Ishikawa (cell line): ENCODE data around the gene KCNC1.

Experiments used
- CEBPB ChIP-seq: IDR thresholded peaks from 2 replicates; pipeline ENCODE4 v1.6.1; 2012
- CREB1 ChIP-seq: IDR thresholded peaks from 2 replicates; pipeline ENCODE4 v1.6.1; 2012; ENCODE audit warnings: low read depth
- EGR1 ChIP-seq: IDR thresholded peaks from 2 replicates; pipeline ENCODE4 v1.6.1; 2012
- EP300 ChIP-seq: IDR thresholded peaks from 2 replicates; pipeline ENCODE4 v1.6.1; 2012; ENCODE audit warnings: borderline replicate concordance
- FOXM1 ChIP-seq: IDR thresholded peaks from 2 replicates; pipeline ENCODE4 v1.6.1; 2012; ENCODE audit warnings: low read depth, borderline replicate concordance
- NFIC ChIP-seq: IDR thresholded peaks from 2 replicates; pipeline ENCODE4 v1.6.1; 2012
- RAD21 ChIP-seq: IDR thresholded peaks from 2 replicates; pipeline ENCODE4 v1.6.1; 2012; ENCODE audit warnings: low read depth
- TAF1 ChIP-seq: IDR thresholded peaks from 2 replicates; pipeline ENCODE4 v1.6.1; 2012; ENCODE audit warnings: low read depth, mild to moderate bottlenecking
- TCF12 ChIP-seq: IDR thresholded peaks from 2 replicates; pipeline ENCODE4 v1.6.1; 2012; ENCODE audit warnings: low read depth
- TEAD4 ChIP-seq: IDR thresholded peaks from 2 replicates; pipeline ENCODE4 v1.6.1; 2012
- YY1 ChIP-seq: IDR thresholded peaks from 2 replicates; pipeline ENCODE4 v1.6.1; 2012; ENCODE audit warnings: low read depth
- ZBTB7A ChIP-seq: IDR thresholded peaks from 2 replicates; pipeline ENCODE4 v1.6.1; 2012; ENCODE audit warnings: low read depth
- TF ChIP-seq, protein P1 (sequence below): IDR thresholded peaks from 2 replicates; pipeline ENCODE4 v1.6.1; 2012; ENCODE audit warnings: low read depth, mild to moderate bottlenecking
- TF ChIP-seq, protein P2 (sequence below): IDR thresholded peaks from 2 replicates; pipeline ENCODE4 v1.6.1; 2012
- TF ChIP-seq, protein P3 (sequence below): IDR thresholded peaks from 2 replicates; pipeline ENCODE4 v1.6.1; 2012

Gene KCNC1

DNA sequence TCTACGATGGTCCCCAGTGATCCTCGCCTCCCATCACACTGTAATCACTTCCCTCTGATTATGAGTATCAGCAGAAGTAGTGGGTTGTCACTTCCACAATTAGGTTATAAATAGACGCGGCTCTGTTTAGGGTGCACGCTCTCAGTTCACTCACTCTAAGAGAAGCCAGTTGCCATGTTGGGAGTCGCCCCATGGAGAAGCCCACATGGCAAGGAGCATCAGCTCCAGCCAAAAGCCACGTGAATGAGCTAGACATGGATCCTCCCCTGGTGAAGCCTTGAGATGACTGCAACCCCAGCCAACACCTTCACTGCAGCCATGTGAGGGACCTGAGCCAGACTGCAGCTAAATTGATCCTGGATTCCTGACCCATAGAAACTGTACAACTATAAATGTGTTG is 41.6 kb upstream of the KCNC1 start:
- TF ChIP-seq TEAD4 (no peak), TCF12 (no peak), EP300 (no peak)

DNA sequence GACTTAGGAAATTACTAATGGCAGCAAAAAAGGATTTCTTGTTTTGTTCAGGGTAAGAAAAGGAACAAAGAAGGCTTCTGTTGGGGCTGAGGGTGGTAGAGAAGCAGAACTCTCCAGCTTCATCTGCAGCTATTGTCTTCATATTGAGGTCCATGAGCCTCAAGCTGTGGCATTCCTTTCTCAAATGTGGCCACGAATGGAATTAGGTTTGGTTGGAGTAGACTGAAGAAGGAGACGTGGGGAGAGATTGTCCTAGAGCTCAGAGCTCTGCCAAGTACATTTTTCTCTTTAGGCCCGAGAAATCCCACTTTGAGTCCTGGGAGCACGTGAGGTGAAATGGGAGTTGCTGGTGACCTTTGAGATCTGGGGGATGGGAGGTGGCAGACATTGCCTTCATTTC is 41.0 kb upstream of the KCNC1 start:
- TF ChIP-seq RAD21 (no peak), TEAD4 (no peak), CEBPB (no peak), ZBTB7A (no peak), NFIC (no peak), TAF1 (no peak), YY1 (no peak), EGR1 (no peak), TCF12 (no peak), CREB1 (no peak), FOXM1 (no peak), EP300 (no peak)
- TF ChIP-seq, protein P1, sequence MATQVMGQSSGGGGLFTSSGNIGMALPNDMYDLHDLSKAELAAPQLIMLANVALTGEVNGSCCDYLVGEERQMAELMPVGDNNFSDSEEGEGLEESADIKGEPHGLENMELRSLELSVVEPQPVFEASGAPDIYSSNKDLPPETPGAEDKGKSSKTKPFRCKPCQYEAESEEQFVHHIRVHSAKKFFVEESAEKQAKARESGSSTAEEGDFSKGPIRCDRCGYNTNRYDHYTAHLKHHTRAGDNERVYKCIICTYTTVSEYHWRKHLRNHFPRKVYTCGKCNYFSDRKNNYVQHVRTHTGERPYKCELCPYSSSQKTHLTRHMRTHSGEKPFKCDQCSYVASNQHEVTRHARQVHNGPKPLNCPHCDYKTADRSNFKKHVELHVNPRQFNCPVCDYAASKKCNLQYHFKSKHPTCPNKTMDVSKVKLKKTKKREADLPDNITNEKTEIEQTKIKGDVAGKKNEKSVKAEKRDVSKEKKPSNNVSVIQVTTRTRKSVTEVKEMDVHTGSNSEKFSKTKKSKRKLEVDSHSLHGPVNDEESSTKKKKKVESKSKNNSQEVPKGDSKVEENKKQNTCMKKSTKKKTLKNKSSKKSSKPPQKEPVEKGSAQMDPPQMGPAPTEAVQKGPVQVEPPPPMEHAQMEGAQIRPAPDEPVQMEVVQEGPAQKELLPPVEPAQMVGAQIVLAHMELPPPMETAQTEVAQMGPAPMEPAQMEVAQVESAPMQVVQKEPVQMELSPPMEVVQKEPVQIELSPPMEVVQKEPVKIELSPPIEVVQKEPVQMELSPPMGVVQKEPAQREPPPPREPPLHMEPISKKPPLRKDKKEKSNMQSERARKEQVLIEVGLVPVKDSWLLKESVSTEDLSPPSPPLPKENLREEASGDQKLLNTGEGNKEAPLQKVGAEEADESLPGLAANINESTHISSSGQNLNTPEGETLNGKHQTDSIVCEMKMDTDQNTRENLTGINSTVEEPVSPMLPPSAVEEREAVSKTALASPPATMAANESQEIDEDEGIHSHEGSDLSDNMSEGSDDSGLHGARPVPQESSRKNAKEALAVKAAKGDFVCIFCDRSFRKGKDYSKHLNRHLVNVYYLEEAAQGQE: no peak
- TF ChIP-seq, protein P2, sequence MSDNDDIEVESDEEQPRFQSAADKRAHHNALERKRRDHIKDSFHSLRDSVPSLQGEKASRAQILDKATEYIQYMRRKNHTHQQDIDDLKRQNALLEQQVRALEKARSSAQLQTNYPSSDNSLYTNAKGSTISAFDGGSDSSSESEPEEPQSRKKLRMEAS: no peak

DNA sequence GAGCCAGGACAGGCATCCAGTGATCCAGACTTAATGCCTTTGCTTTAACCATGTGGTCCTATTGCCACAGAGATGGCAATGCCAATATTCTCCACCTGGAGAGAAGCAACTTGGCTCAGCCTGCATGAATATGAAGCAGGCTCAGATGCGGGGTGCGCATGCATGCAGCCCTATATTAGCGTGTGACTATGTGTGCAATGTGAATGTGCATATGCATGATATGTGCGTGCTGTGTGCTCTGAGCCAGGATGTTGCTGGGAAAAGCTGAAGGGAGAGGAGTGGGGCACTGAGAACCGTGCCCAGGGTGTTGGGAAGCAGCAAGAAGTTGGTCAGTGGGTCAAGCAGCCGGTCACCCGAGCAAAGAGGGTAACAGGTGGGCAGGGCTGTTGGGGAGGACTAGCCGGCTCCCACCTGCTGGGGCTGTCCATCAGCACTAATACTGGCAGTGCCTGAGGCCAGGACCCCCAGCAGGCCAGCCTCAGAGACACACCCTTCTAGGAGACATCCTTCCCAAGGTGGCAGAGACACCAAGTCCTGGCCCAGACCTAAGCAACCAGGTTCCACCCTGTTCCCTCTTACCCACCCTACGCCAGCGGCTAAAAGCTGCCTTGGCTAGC is 40.0 kb upstream of the KCNC1 start:
- TF ChIP-seq TEAD4 (no peak), EP300 (no peak), YY1 (no peak), TAF1 (no peak), ZBTB7A (no peak), EGR1 (no peak), CREB1 (no peak), TCF12 (no peak), NFIC (no peak), CEBPB (no peak), RAD21 (no peak), FOXM1 (no peak)
- TF ChIP-seq, protein P2: no peak
- TF ChIP-seq, protein P1: no peak
- TF ChIP-seq, protein P3, sequence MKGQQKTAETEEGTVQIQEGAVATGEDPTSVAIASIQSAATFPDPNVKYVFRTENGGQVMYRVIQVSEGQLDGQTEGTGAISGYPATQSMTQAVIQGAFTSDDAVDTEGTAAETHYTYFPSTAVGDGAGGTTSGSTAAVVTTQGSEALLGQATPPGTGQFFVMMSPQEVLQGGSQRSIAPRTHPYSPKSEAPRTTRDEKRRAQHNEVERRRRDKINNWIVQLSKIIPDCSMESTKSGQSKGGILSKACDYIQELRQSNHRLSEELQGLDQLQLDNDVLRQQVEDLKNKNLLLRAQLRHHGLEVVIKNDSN: no peak

DNA sequence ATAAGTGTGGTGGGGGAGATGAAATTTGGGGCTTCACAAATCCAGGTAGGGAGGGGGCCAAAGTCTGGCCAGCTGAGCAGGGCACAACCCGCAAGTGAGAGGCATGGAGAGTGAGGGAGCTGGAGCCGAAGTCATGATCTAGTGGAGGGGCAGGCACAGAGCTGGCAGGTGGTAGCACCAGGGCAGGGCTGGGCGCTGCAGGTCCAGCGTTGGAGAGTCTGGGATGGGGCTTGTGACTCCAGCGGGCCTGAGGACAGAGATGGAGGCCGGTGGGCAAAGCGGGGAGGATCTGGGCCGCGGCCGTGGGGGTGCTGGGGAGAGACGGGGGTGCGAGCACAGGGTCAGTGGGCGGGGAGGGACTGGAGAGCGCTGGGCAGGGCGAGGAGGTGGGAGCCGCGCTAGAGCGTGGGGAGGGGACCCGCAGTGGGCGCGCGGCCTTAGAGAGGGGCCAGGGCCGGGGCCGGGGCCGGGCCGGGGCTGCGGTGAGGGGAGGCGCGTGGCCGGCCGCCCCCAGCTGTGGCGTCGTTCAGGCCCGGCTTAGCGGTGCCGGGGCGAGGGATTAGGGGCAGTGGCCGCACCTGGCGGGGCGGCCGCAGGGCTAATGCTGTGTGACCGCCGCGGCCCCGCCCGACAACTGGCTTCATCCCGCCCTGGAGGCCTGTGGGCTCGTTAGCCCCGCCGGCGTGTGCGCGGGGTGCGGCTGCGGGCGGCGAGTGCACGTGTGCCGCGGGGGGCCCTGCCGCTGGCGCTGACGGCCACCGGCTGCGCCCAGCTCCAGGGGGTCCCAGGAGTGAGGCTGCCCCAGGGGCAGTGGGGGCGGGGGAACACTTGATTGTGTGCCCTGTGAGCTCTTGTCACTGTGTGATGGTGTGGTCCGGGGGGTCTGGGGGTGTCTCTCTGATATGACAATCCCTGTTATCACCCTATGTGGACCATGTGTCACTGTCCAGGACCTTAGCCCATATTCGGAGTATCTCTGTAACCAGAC is 38.8 kb upstream of the KCNC1 start:
- TF ChIP-seq TEAD4: no peak
- TF ChIP-seq CREB1: no peak
- TF ChIP-seq, protein P1: no peak
- TF ChIP-seq, protein P3: no peak
